GM18499 (cell line): ENCODE results near the gene PROM2.
"Not testable (repeated sequence)": the region's sequence is repeated elsewhere in the genome, so short reads cannot be mapped to it uniquely, and the experiment has no call there.

Experiments
- ATAC-seq: cut with Tn5 transposase; IDR thresholded peaks from one replicate; pipeline ENCODE4 v1.9.1; 2021; ENCODE audit warnings: moderate number of reproducible peaks; ENCODE audit not compliant: insufficient read depth, unreplicated experiment

The PROM2 gene

DNA sequence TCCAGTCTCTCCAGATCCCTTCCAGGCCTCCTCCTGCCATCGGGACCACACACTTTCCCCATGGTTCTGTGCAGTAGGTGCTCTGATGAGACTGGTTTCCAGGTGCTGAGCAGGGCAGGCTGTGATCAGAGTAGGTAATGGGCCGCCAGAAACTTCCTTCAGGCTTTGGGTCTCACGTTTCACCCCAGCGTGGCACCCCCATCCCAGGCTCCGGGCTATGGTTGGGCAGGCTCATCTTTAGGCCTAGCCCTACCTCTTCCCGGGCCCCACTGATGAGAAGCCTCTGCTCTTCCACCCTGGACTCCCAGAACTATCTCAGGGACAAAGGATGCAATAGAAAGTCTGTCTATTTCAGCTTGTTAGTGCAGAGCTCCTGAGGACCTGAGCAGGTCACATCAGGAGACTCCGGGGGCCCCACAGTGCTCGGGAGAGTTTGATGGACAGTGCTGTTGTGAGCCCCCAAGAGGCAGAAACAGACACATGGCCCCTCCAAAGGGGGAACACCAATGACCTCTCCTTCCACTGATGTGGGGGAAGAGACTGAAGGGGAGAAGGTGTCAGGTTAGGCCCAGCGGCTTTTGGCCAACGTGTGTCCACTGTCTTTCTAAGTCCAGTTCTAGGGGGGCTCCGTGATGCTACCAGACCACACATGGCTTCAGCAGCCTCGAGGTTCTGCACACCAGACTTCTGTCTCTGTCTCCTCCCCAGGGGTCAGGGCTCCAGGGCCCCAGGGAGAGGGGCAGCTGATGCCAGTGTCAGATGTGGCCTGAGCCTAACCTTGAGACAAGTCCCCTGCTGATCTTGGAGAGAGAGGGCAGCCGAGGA lies 5.8 kb upstream of the PROM2 start:
- no peak for ATAC-seq

- ATAC-seq, result no peak
These were observed 5.1 kb upstream of the PROM2 start for GRCh38 chr2:95269036-95269680.

DNA sequence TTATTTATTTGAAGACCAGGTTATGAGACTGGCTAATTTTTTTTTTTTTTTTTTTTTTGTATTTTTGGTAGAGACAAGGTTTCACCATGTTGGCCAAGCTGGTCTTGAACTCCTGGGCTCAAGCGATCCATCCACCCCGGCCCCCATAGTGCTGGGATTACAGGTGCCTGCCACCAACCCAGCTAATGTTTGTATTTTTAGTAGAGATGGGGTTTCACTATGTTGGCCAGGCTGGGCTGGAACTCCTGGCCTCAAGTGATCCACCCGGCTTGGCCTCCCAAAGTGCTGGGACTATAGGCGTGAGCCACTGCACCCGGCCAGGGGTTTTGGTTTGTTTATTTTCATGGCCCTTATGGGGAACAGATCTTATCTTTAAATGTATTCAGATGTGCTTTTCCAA lies 4.5 kb upstream of the PROM2 start:
- not testable (repeated sequence) for ATAC-seq

DNA sequence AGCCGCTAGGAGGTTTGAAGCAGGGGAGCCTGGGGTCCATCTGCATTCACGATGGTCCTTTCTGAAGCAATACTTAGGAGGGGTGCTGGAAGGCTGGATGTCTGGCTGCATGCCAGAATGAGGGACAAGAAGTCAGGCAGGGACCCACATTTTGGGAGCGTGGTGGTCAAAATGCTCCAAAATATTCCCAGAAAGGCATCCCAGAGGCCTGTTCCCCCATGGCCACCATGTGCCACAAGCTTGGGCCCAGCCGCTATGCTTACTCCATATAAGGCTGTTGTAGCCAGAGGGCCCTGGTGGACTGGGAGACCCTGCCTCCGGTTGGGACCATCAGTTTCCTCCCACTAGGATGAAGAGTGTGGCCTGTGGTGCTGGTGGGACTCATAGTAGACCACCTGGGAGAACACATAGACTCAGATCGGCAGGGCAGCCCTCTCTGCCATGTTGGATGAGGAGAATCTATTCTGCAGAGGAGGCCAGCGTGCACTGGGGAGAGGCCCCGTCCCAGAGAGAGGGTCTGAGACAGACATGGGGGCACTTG lies 3.6 kb upstream of the PROM2 start:
- no peak for ATAC-seq

DNA sequence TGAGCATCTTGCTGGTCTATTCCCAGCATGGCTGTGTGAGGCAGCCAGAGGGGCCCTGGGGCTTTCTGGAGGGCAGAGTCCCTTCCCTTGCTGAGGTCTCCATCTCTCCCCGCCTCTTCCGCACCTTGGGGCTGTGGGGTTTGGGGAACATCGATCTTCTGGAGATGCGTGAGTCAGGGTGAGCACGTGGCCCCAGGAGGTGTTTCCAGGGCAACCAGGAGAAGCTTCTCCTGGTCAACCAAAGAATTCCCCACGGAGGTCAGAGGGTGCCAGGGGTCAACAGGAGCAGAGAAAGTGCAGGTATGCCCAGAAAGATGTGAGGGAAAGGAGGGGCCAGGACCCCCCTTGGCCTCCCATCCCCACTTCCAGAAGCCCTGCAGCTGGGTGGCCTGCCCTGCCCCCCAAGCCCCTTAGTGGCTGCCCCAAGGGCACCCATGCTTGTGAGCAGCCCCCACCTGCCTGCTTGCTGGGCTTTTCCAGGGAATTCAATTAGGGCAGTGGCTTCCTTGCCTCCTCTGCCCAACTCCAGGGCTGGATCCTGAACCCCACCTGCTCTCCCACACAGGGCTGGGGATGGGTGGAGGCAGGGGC lies 2.8 kb upstream of the PROM2 start:
- no peak for ATAC-seq

GRCh38 chr2:95272299-95272751 lies 1.9 kb upstream of the PROM2 start:
- no peak for ATAC-seq

GRCh38 chr2:95272781-95273180 lies 1.5 kb upstream of the PROM2 start:
- no peak for ATAC-seq

DNA sequence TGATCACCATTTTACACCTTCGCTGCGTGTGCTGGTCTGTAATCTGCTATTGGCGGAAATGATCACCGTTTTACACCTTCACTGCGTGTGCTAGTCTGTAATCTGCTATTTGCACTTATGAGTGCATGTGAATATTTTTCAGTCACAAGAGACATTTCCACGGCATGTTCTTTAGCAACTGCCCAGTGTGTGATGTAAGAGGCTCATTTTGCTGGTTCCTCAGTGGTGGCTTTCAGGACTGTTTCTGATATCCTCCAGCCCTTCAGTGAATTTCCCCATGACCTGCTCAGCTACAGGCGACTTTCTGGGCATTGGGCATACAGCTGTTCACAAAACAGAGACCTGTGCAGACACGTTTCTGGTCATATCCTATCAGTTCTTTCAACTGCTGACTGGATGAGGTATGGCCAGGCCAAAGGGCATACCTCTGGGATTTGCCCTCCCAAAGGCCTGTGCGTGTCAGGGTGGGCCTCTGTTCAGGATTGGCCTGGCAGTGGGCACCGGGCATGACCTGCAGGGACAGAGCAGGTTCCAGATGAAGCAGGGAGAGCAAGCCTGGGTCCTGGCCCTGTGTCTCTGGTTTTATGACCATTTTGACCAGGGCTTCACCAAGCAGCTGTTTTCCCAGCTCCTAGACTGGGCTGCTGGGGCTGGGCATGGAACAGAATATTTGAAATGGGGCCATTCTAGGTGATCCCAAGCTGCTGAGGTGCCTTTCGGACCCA lies 521 bp upstream of the PROM2 start:
- no peak for ATAC-seq

DNA sequence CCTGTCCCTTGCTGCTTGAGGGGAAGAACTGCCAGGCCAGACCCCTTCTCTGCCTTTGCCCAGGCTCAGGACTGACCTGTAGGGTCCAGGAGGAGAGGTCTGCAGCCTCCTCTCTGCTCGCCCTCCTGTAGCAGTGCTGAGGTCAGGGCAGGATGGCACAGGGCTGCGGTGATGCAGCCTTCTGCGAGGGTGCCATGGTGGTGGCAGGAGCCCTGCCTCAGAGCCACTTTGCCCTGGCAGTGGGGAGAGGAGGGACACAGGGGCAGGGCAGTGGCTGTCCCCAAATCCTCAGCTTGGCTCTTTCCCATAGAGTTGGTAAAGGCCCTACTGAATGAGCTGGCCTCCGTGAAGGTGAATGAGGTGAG lies 884 bp downstream of the PROM2 start:
- no peak for ATAC-seq

DNA sequence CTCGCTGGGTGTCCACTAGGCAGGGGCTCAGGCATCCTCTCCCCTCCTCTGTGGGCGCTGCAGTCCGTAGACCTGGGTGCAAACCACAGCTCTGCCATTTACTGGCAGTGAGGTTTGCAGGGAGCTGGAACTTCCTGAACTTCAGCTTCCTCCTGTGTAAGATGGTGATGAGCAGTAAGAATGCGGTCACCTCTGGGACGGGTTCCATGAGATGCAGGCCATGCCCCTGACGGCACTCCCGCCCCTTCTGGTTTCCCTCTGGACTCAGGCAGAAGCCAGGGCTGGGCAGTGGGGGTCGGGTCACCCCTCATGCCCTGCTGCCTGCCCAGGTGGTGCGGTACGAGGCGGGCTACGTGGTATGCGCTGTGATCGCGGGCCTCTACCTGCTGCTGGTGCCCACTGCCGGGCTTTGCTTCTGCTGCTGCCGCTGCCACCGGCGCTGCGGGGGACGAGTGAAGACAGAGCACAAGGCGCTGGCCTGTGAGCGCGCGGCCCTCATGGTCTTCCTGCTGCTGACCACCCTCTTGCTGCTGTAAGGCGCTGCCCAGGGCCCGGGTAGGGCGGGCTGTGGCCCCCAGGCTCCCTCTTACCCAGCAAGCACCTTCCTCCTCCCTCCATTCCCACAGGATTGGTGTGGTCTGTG lies 1.5 kb downstream of the PROM2 start:
- no peak for ATAC-seq

DNA sequence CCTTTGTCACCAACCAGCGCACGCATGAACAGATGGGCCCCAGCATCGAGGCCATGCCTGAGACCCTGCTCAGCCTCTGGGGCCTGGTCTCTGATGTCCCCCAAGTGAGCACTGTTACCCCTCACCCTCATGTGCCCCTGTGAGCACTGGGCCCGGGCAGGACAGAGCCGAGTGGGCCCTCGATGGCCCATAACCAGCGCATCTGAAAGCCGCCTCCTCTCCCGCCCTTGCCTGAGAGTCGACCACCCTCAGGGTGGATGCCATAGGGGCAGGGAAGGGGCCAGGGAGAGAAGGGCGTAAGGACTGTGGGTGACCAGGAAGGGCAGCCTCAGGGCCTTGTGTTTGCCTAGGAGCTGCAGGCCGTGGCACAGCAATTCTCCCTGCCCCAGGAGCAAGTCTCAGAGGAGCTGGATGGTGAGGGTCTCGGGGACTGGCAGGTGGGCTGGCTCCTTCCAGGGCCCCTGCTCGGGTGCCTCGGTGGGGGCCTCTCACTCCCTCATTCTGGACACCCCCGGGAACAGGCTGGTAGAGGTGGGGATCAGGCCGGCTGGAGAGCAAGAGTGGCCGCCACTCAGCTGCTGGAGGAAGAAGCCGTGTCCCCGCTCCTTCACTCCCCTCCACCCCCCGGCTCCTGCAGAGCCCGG lies 2.1 kb downstream of the PROM2 start:
- no peak for ATAC-seq

- ATAC-seq, result no peak
These were observed 2.6 kb downstream of the PROM2 start for GRCh38 chr2:95276888-95277245.

- no peak for ATAC-seq
These were observed 3.1 kb downstream of the PROM2 start for GRCh38 chr2:95277246-95277906.

DNA sequence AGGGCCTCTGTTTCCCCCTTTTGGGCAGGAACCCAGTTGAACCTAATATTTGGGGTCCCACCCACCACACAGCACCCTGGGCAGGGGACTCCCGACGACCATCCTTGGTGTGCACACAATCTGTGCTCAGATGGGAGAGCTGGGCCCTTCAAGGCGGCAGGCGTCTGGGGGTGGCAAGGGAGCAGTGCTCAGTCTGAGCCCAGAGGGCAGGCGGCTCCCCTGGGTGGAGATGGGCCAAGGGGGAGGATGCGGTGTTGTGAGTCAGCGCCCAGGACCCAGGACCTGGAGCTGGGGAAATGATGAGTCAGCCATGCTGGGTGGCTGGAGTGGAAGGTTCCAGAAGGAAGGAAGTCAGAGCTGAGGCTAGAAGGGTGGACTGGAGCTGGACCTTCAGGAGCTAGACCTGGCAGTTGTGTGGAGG lies 3.8 kb downstream of the PROM2 start:
- ATAC-seq, result no peak

GRCh38 chr2:95278637-95279225 lies 4.5 kb downstream of the PROM2 start:
- no peak for ATAC-seq

- no peak for ATAC-seq
These were observed 5.3 kb downstream of the PROM2 start for GRCh38 chr2:95279435-95280035.

DNA sequence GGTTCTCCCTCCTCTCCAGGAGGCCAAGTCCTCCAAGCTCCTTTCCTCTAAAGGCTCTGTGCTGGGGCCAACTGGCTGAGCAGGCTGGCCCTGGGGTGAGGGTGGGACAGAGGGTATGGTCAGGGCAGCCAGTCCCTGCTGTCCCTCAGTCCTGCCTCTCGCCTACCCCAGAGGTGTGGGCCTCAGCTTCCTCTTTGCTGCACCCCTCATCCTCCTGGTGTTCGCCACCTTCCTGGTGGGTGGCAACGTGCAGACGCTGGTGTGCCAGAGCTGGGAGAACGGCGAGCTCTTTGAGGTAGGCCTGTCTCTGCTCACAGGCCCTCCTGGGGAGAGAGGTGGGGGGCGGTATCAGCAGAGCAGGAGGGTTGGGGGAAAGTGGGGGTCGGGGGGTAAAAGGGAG lies 6.8 kb downstream of the PROM2 start:
- no peak for ATAC-seq

DNA sequence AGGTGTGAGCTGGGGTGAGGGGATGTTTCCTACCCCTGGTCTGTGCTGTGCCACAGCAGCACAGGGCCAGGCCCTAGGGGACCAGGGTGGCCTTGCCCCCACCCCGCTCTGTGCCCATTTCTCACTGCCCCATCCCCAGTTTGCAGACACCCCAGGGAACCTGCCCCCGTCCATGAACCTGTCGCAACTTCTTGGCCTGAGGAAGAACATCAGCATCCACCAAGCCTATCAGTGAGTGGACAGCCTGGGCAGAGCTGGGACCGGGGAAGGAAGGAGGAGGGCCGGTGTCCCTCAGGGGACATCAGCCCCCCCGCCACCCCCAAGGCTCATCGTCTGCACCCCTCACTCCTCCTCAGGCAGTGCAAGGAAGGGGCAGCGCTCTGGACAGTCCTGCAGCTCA lies 7.5 kb downstream of the PROM2 start:
- ATAC-seq, result no peak
